Ramos (cell line): ENCODE results near the gene C17orf50.

Experiments
- in situ Hi-C: fragments of 300-500 bp; cut with MboI; formaldehyde crosslinking; loops from one replicate; pipeline ENCODE4 v1.14.3; 2022; ENCODE audit warnings: low sequenced_read_pairs; ENCODE audit not compliant: unreplicated experiment

Gene C17orf50

DNA sequence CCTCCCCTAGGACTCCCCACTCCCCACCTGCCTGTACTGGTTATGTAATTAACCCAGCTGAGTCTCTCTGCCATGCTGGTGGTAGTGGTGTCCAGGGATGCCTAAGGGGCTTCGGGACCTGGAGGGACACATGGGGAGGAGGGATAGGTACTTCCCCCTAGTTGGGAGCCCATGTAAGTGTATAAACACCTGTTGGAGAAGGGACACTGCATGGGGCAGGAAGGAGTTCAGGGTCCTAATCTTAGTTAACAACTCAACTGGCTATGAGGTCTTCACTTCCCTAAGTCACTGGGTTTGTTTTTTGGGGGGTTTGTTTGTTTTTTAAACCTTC, 27.9 kb upstream of the C17orf50 start:
- in situ Hi-C loops = no loop called here

DNA sequence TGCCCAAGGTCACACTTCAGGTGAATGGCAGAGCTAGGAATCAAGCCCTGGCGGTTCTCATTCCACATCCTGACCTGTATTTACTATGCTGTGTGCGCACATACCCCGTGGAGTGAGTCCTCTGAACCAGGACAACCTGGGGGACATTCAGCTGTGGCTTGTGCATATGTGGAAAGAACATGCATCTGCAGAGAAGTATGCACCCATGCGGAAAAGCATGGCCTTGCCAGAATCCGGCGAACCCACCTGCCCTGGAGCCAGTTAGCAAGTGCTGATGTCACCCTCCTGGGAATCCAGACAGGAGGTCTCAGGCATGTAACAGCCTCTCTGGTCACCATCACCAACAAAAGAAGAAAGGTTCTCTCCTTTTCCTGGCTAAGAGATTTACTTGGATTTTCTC, 27.3 kb upstream of the C17orf50 start:
- in situ Hi-C loops = no loop called here

DNA sequence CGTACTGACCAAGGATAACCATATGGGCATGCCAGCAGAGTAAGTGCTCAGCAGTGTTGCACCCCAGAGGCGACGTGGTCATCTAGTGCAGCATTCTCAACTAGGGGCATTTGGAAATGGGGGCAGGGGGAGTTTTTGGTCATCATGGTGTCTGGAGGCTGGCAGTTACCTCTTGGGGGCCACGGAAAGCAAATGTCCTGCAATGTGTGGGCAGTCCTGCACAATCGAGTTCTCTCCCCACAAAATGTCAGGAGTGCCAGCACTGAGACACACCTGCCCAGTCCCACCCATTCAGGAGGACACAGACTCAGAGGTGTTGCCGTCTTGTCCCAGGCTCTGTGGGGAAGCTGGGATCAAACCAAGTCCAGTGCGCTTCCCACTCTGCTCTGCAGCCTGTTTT, 26.3 kb upstream of the C17orf50 start:
- in situ Hi-C loops = no loop called here

DNA sequence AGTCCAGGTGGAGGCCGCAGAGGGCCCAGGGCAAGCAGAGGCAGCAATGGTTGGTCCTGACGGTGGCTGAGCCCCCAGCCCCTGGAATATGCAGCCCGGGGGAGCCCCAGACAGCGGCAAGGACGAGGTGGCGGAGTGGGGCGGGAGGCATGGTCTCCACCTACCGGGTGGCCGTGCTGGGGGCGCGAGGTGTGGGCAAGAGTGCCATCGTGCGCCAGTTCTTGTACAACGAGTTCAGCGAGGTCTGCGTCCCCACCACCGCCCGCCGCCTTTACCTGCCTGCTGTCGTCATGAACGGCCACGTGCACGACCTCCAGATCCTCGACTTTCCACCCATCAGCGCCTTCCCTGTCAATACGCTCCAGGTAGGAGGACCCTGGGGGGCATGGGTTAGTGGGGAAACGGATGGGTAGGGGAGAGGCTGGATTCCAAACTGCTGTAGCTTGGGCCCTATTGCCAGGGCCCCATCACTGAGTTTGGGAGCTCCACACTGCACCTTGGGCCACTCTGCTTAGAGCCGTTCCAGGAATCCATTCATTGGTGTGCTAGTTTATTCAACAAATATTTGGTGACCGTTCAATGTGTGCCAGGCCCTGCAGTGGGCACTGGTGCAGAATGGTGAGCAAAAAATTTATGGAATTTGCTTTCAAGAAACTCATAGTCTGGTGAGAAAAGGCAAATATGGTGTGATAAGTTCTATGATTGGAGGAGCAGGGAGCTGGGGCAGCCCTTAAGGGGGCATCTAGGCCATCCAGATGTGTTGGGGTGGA, 25.5 kb upstream of the C17orf50 start:
- in situ Hi-C loops = no loop called here

DNA sequence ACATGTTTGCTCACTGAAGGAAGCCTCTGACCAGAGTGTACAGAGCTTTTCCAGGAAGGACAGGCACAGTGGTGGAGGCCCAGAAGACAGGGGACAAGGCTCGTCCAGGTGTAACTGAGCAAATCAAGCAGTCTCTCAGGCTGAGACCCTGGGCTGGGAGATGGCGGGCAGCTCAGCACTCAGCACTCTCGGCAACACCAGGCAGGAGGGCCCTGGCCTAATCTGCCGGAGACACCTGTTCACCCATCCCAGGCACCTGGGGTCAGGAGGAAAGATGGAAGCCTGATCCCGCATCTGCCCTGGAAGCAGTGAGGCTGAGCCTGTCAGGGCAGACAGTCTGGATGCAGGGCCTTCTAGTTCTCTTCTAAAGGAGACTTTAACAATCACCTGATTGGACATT, 24.5 kb upstream of the C17orf50 start:
- in situ Hi-C loops = no loop called here

DNA sequence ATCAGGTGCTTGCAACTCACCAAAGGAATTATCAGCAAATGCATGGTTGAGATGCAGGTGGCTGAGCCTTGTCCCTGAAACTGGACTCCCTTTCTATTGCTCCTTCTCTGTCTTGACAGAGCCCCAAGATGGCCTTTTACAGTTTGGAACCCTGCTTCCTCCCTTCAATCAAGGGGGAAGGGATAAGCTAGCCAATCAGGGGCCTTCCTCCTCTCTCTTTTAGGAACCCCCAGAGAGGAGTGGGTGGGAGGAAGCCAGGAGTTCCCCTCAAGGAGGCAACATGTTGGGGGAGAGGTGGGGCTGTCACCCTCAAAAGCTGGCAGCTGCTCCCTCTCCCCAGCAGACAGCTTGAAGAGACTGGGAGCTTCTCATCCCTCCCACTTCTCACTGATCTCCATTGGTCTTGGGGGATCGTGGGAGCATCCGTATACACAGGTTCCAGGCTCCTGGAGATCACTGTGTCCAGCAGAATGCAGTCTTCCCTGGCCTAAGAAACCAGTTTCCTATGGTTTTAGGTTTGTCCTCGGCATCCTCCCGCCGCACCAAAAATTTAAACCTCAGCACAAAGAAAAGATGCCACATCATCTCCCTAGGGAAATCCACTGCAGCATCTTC, 22.1 kb upstream of the C17orf50 start:
- in situ Hi-C loops = no loop called here

DNA sequence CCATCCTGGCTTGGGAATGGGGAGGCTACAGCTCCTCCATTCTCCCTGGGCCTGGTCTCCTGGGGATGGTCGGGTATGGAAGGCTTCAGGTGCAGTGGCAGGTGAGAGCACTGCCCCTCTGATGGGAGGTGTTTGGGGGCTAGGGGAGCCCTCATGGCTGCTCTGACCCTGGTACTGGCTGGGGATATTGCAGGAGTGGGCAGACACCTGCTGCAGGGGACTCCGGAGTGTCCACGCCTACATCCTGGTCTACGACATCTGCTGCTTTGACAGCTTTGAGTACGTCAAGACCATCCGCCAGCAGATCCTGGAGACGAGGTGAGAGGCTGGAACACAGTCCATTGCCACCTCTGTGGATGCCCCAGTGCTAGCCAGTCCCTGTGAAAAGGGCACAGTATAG, 20.5 kb upstream of the C17orf50 start:
- in situ Hi-C loops = loop anchor here (10.0 kb wide), 1 partner anchor 425 kb away; no protein-coding TSS in a partner anchor

DNA sequence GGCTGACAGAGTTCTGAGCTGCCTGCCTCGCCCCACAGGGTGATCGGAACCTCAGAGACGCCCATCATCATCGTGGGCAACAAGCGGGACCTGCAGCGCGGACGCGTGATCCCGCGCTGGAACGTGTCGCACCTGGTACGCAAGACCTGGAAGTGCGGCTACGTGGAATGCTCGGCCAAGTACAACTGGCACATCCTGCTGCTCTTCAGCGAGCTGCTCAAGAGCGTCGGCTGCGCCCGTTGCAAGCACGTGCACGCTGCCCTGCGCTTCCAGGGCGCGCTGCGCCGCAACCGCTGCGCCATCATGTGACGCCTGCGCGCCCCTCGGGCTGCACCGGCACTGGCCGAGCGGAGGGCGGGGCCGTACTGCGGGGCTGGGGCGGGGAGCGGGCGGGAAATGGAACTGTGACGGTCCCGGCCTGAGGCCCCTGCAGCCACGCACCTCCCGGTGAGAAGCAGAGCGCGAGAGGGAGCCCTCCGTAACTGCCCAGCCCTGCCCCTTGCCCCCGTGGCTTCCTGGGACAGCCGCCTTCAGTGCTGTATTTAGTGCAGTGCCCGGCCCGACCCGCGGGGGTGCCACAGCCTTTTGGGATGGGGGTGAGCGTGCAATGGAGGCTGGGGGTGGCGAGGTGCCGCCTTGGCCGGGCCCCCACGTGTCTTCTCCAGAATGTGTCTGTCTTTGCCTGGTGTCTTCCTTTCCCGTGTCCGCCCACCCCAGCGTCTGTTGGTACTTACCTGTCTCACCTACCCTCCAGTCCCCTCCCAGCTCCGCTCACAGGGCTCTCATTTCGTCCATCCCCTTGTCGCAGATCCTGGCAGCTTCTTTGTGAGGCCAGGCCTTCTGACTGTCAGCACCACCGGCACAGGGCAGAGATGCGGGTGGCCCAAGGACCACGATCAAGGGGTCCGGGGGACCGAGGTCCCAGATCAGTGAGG, 19.4 kb upstream of the C17orf50 start:
- in situ Hi-C loops = loop anchor here (10.0 kb wide), 1 partner anchor 426 kb away; no protein-coding TSS in a partner anchor

DNA sequence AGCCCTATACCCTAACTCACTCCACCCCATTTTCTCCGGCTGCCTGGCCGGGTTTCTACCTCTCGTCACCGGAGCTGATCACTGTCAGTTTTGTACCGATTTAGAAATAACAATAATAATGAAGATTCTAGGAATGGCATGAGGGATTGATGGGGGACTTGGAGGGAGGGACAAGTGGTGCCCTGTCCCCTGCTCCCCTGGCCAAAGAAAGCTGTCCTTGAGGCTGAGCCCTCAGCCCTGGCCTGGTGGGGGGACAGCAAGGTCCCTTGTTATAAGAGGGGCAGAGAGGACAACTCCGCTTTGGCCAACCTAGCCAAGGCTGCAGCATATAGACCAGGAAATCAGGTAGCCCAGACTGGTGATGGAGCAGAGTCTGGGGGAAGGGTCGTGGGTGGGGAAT, 18.2 kb upstream of the C17orf50 start:
- in situ Hi-C loops = loop anchor here (10.0 kb wide), 1 partner anchor 428 kb away; no protein-coding TSS in a partner anchor

DNA sequence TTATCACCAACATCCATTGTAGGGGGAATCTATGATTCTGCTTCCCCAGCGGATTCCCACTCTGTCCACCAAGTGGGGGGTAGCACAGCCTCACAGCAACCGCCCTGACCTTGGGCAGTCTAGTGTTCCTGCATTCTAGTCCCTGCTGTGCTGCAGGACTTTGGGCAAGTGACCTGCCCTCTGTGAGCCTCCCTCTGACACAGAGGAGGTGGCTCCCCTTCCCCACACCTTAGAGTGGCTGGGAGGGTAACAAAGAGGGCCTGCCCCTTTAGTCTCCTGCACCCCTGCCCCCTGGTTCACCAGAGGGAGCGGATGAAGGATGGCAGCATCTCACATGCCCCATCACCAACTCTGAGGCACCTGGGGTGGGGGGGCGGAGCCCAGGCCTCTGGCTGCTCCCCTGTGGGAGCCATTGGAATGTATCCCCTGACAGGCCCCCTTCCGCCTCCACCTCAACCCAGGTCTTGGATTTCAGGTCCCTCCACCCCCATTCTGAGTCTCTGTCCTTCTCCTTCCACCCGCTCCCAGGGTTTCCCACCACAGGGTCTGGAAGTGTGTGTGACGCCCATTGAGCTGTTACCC, 17.7 kb upstream of the C17orf50 start:
- in situ Hi-C loops = loop anchor here (10.0 kb wide), 1 partner anchor 428 kb away; no protein-coding TSS in a partner anchor

DNA sequence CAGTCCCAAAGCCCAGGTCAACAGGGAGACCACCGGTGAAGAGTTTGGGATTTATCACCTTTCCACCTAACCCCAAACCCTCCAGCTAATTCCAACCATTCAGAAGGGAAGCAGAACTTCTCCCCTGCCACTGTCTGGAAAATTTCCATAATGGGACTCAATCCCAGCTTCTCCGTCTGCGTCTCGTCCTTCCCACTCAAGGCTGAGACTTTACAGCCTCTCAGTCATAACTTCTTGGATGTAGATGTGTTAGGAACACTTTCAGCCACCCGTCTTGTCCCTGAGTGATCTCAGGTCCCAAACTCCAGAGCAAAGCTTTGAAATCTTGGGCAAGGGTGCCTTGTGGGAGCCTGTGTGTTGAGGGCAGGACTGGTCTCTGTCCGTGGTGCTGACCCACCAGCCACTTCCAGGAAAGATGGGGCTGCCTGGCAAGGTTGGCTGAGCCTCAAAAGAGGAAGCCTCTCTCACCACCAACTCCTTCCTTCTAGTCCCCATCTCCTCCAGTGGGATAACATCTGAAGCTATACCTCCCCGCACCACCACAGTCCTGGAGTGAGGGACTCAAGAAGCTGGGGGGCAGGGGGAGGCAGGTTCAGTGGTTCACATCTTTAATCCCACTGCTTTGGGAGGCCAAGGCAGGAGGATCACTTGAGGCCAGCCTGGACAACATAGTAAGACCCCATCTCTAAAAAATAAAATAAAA, 16.9 kb upstream of the C17orf50 start:
- in situ Hi-C loops = loop anchor here (10.0 kb wide), 1 partner anchor 429 kb away; no protein-coding TSS in a partner anchor

DNA sequence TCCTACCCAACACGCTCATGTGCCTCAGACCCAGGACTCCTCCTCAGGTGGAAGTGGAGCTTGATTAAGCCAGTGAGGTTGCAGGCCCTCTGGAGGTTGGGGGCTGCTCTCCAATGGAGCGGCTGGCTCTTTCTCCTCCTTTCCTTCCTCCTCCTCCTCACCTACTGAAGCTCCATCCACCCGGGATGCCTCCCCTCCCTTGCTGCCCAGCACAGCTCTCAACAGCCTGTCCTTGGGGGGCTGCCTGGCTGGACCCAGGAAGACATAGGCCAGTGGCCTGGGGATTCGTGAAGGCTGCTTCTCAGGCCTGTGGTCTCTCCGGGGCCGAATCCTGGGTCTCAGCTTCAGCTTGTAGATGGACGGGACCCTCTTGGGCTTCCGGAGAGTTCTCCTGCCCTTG, 15.9 kb upstream of the C17orf50 start:
- in situ Hi-C loops = loop anchor here (5.0 to 10.0 kb wide), 2 partner anchors 138 to 430 kb away; no protein-coding TSS in a partner anchor

DNA sequence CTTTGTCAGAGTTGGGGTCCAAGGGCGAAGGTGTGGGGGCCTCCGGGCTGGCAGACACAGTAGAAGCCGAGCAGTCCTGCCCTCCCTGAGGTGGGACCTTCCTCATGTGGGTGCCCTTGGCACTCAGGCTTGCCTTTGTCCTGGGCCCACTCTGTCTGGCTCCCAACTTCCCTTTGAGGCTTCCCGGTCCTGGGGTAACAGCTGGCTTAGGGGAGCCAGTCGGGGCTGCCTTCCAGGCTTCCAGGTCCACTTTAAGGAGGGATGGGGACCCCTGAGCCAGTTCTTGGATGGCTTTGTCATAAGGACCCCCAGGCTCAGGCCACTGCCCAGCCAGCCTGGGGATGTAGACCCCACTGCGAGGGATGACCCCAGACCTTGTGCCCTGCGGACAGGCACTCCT, 15.4 kb upstream of the C17orf50 start:
- in situ Hi-C loops = loop anchor here (5.0 to 10.0 kb wide), 2 partner anchors 138 to 430 kb away; no protein-coding TSS in a partner anchor

DNA sequence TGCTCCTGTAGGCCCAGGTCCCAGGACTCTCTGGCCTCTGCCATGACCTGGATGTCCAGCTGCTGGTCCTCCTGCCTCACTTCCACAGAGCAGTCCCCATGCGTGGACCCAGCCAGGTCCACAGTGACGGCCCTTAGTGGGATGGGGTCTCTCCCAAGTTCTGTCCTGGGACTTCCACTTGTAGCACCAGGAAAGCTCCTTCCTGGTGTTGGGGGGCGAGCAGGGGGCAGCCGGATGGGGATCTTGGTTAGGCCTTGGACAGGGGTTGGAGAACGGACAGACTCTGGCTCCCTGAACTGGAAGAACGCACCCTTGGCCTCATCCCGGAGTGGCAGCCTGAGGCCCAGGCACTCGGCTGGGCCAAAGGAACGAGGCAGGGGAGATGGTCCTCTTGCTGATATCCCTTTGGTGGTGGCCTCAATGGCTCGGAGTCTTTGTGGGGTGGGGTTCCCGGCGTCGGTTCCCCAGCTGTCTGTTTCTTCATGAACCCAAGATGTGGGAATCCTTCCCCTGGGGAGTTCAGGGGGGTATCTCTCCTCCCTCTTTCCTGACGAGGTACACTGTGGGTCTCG, 14.9 kb upstream of the C17orf50 start:
- in situ Hi-C loops = loop anchor here (5.0 to 10.0 kb wide), 2 partner anchors 139 to 431 kb away; no protein-coding TSS in a partner anchor

DNA sequence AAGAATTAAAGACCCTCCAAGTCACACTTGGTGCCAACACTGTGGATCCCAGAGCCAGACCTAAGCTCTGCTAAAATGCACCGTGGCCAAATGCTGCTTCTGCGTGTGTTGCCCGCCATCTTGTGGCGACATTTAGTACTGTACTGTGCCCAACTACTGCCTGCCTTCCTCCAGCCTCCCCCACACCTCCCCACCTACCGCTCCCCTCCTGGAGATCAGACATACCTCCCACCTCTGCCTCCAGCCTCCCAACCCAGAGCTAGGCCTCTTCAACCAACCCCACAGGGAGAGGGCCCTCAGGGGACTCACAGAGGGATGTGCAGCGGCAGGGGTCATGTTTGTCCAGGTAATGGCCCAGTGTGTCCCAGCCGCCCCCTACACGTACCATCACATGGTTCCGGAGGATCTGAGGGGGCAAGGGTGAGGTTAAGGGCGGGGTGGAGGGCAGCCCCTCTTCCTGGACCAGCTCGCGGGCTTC, 13.1 kb upstream of the C17orf50 start:
- in situ Hi-C loops = loop anchor here (5.0 to 10.0 kb wide), 2 partner anchors 140 to 433 kb away; no protein-coding TSS in a partner anchor

DNA sequence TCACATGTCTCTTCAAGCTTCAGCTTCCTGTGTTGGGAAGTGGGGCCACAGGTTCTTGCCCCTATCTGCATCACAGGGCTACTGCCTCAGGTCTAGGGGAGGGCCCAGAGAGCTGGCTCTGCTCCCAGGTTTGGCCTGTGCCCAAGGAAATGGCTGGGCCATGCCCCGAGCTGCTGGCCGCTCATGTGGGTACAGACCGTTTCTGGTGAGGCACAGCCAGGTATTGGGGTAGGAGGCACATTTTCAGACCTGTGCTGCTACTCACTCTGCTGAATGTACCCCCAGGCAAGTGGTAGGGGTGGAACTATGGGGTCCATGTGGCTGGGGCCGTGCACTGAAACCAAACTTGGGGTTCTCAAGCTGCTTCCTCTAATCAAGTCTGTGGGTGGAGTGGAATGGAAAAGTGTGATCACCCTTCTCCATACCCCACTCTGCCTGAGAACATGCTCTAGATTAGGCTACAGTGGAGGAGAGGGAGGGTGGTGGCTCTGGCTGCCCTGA, 12.3 kb upstream of the C17orf50 start:
- in situ Hi-C loops = loop anchor here (5.0 to 10.0 kb wide), 2 partner anchors 141 to 434 kb away; no protein-coding TSS in a partner anchor

DNA sequence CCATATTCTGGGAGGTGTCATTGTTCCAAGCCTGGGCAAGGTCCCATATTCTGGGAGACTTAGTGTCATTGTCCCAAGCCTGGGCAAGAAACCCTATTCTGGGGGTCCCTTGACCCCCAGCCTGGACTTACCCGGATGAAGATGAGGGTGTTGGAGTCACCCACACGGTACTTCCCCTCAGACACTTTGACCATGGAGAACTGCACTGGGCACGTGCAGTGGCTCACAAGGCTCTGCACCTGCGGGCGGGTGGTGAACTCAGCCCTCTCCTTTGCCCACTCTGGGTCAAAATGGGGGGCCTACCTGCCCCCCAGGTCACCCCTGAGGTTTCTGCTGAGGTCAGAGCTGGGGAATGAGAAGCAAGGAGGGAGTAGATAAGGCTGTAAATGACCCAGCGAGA, 11.7 kb upstream of the C17orf50 start:
- in situ Hi-C loops = loop anchor here (5.0 to 10.0 kb wide), 2 partner anchors 142 to 434 kb away; no protein-coding TSS in a partner anchor
